ENCODE data around the gene CCL11. TPM values are rescaled to one million over a fixed set of nuclear protein-coding genes. Genes with fewer than 3 reads are reported as not detected.

The CCL11 gene
- total RNA-seq, result 0.13 TPM in 1 of 2 replicates, not detected in the other

DNA sequence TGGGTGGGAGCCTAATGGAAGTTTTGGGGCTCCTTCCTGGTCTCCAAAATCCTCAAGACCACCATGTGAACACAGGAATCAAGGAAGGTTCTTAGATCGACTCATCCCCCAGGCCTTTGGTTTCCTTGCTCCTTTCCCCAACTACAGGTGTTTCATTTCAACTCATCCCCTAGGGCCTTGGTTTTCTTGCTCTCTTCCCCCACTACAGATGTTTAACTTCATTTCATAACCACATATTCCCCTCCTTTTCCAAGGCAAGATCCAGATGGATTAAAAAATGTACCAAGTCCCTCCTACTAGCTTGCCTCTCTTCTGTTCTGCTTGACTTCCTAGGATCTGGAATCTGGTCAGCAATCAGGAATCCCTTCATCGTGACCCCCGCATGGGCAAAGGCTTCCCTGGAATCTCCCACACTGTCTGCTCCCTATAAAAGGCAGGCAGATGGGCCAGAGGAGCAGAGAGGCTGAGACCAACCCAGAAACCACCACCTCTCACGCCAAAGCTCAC lies at the start of gene CCL11:
Gene CCL11 (plus strand): TSS at position 457 of the 507 bp plus-strand sequence. CDS start 67 bp downstream, outside the sequence.

DNA sequence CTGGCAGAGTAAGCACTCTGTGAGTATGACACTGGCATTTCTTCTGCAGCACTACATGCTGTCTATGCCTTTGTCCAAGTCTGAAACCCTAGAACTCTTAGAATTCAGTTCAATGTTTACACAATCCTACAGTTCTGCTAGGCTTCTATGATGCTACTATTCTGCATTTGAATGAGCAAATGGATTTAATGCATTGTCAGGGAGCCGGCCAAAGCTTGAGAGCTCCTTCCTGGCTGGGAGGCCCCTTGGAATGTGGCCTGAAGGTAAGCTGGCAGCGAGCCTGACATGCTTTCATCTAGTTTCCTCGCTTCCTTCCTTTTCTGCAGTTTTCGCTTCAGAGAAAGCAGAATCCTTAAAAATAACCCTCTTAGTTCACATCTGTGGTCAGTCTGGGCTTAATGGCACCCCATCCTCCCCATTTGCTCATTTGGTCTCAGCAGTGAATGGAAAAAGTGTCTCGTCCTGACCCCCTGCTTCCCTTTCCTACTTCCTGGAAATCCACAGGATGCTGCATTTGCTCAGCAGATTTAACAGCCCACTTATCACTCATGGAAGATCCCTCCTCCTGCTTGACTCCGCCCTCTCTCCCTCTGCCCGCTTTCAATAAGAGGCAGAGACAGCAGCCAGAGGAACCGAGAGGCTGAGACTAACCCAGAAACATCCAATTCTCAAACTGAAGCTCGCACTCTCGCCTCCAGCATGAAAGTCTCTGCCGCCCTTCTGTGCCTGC lies 30.7 kb upstream of the CCL11 start, which contains the start of gene CCL2:
Gene CCL2 (plus strand): TSS at position 635 of the 730 bp plus-strand sequence. CDS start 65 bp downstream, at position 700.

DNA sequence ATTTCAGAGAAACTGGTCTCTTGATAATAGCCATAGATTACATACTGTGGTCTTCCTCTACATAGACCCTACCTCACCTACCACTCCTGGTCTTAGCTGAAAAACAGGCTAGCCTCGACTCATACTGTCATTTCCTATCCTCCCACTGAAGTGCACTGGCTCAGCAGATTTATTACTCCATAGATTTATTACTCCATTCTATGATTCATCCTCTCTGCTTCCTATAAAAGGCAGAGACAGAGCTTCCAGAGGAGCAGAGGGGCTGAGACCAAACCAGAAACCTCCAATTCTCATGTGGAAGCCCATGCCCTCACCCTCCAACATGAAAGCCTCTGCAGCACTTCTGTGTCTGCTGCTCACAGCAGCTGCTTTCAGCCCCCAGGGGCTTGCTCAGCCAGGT lies 15.6 kb upstream of the CCL11 start, which contains the start of gene CCL7:
Gene CCL7 (plus strand): TSS at position 253 of the 400 bp plus-strand sequence. CDS start 70 bp downstream, at position 323.

DNA sequence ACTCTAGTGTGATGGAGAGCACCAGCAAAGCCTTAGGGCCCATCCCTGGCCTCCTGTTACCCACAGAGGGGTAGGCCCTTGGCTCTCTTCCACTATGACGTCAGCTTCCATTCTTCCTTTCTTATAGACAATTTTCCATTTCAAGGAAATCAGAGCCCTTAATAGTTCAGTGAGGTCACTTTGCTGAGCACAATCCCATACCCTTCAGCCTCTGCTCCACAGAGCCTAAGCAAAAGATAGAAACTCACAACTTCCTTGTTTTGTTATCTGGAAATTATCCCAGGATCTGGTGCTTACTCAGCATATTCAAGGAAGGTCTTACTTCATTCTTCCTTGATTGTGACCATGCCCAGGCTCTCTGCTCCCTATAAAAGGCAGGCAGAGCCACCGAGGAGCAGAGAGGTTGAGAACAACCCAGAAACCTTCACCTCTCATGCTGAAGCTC lies 33.5 kb downstream of the CCL11 start, which contains the start of gene CCL8:
Gene CCL8 (plus strand): TSS at position 397 of the 445 bp plus-strand sequence. CDS start 67 bp downstream, outside the sequence.

Other genes starting within 250 kb of the CCL11 start
- gene CCL2, start 30.5 kb upstream of the CCL11 start, total RNA-seq, result 8.6 and 324 TPM in 2 replicates
- gene CCL7, start 15.5 kb upstream of the CCL11 start, total RNA-seq, result 2.4 and 10.0 TPM in 2 replicates
- not detected in 2 replicates for gene CCL8, start 33.7 kb downstream of the CCL11 start, total RNA-seq
- gene CCL13, start 70.7 kb downstream of the CCL11 start, total RNA-seq, result not detected in 2 replicates
- gene CCL1, start 77.5 kb downstream of the CCL11 start, total RNA-seq, result not detected in 2 replicates

All from epithelial cell of alveolus of lung (primary cell).